OCI-LY7 (cell line): ENCODE results near the gene TTLL9. TPM values are rescaled to one million over a fixed set of nuclear protein-coding genes. Genes with fewer than 3 reads are reported as not detected.

Experiments
- BruUV-seq: library from RNA; stranded (reverse); fragments of 400-500 nt; replicated peaks from 2 replicates; lab custom pipeline; 2021; lab: Mats Ljungman, UMichigan
- CTCF ChIA-PET: fragments of 300-600 bp; sonication (Branson Sonifier 250); formaldehyde crosslinking; loops from one replicate; lab custom pipeline; 2022; ENCODE audit warnings: antibody characterized with exemption; ENCODE audit not compliant: unreplicated experiment; lab: Charles Lee
- POLR2A ChIA-PET: fragments of 300-600 bp; sonication (Branson Sonifier 250); formaldehyde crosslinking; loops from one replicate; lab custom pipeline; 2022; ENCODE audit warnings: antibody characterized with exemption; lab: Charles Lee
- DNase-seq: peaks from one replicate; pipeline ENCODE4 v3.0.0-alpha.2; 2015; ENCODE audit warnings: low spot score
- H2AFZ ChIP-seq: fragments of 200-600 bp; sonication (generic), shearing (Covaris generic); 2 replicates; pipeline ENCODE4 v1.6.1; 2014; ENCODE audit warnings: mild to moderate bottlenecking, antibody characterized with exemption, low read length, moderate library complexity
- H3K27ac ChIP-seq: fragments of 200-600 bp; sonication (generic); 2 replicates; pipeline ENCODE4 v1.5.1; 2014; ENCODE audit warnings: mixed run types, low read depth, mild to moderate bottlenecking, moderate library complexity, low read length, inconsistent platforms; ENCODE audit not compliant: poor library complexity, severe bottlenecking
- H3K36me3 ChIP-seq: fragments of 200-600 bp; sonication (generic); 2 replicates; pipeline ENCODE4 v1.6.1; 2014; ENCODE audit warnings: mild to moderate bottlenecking, antibody characterized with exemption, low read length, moderate library complexity, mixed read lengths; ENCODE audit not compliant: insufficient read depth
- H3K4me1 ChIP-seq: fragments of 200-600 bp; sonication (generic); 2 replicates; pipeline ENCODE4 v1.5.1; 2014; ENCODE audit warnings: mild to moderate bottlenecking, low read length; ENCODE audit not compliant: insufficient read depth, poor library complexity, severe bottlenecking
- H3K4me2 ChIP-seq: fragments of 200-600 bp; sonication (generic); 2 replicates; pipeline ENCODE4 v1.6.1; 2014; ENCODE audit warnings: mild to moderate bottlenecking, low read length
- H3K4me3 ChIP-seq: fragments of 200-600 bp; sonication (generic); 2 replicates; pipeline ENCODE4 v1.5.1; 2014; ENCODE audit warnings: mild to moderate bottlenecking, low read depth, low read length; ENCODE audit not compliant: poor library complexity, severe bottlenecking
- H3K79me2 ChIP-seq: fragments of 200-600 bp; sonication (generic); 2 replicates; pipeline ENCODE4 v1.6.1; 2016; ENCODE audit warnings: low read depth, mild to moderate bottlenecking, low read length, moderate library complexity, mixed read lengths; ENCODE audit not compliant: insufficient read depth
- H3K9me2 ChIP-seq: fragments of 200-600 bp; sonication (generic); 2 replicates; pipeline ENCODE4 v1.6.1; 2016; ENCODE audit warnings: mild to moderate bottlenecking, low read length, mixed read lengths; ENCODE audit not compliant: insufficient read depth
- H3K9me3 ChIP-seq: fragments of 200-600 bp; sonication (generic); 2 replicates; pipeline ENCODE4 v1.6.1; 2014; ENCODE audit warnings: mild to moderate bottlenecking, mixed run types, low read length, mixed read lengths
- H4K20me1 ChIP-seq: fragments of 200-600 bp; sonication (generic); 2 replicates; pipeline ENCODE4 v1.6.1; 2014; ENCODE audit warnings: mild to moderate bottlenecking, antibody characterized with exemption, low read length, moderate library complexity, mixed read lengths; ENCODE audit not compliant: insufficient read depth
- EZH2phosphoT487 ChIP-seq: fragments of 200-600 bp; sonication (generic); IDR thresholded peaks from 2 replicates; pipeline ENCODE4 v1.6.1; 2018; ENCODE audit warnings: low read depth, borderline replicate concordance, mild to moderate bottlenecking, mixed run types, antibody characterized with exemption, low read length, moderate library complexity, mixed read lengths
- intact Hi-C: fragments of 100-400 bp; cut with micrococcal nuclease; formaldehyde crosslinking; loops from one replicate; pipeline ENCODE4 v1.10.0; 2022; ENCODE audit not compliant: unreplicated experiment
- total RNA-seq, 2 experiments: library from RNA; depleted of rRNA in 1 of 2; stranded (reverse); fragments of >200 nt in 1 of 2; shearing (Covaris generic) in 1 of 2; gene quantifications; 2 replicates each; pipeline ENCODE4 v1.2.3, GENCODE V29; 2014 to 2022
- TF ChIP-seq, protein P1 (sequence below): fragments of 200-600 bp; sonication (generic); conservative IDR thresholded peaks from 2 replicates; pipeline ENCODE4 v1.5.1; 2014; ENCODE audit warnings: mild to moderate bottlenecking, antibody characterized with exemption, low read length, moderate library complexity, mixed read lengths

The TTLL9 gene
- total RNA-seq, 2 experiments from 2014 or later: not detected

DNA sequence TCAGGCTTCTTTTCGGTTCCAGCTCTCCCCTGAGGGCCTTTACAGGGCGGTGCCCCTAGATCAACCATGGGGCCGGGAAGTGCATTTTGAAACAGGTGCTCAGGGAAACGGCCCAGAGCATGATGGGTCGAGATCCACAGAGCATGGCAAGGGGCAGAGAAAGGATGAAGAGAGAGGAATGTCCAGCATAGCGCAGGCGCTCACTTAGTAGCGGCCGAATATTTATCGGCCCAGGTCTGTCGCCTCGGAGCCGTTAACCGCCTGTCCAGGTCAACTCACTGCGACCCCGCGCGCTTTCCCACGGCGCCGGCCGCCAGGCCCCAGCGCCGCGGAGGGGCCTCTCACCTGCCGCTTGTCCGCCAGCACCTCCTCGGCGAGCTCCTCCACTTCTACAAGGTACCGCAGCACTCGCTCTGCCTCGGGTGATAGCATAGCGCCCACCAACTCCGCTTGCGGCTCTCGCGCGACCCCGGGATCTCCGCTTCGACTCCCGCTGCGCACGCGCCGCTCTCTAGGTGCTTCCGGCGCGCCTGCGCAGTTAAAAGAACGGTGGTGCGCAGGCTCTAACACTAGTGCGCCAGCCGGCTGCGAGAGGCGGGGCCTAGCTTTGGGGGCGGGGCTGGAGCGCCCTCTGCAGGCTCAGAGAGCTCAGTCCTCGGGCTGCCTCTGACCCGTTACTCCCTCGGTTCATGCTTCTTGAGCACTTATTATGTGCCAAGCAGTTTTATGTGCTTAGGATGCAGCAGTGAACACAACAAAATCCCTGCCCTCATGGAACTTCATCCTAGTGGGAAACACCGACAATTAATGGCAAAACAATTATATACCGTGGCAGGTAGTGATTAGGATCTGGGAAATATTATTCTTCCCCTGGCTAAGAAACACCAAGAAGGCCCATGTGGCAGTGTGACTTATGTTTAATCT is 81.4 kb downstream of the TTLL9 start, which contains the start of gene PDRG1:
PDRG1 (minus strand) TSS at position 517 of the 924 bp plus-strand sequence; CDS start at position 432, 85 bp downstream.
- Histone ChIP-seq H2AFZ (peak within 1 kb of the TSS; percentile 40), H3K9me3 (peaks cover 13% of the 10 kb centered on the region), H3K4me3 (peak within 1 kb of the TSS; percentile 79), H3K27ac (peak within 1 kb of the TSS; percentile 62), H3K36me3 (peaks cover 38% of the 10 kb centered on the region), H4K20me1 (0 out of 2 replicates have a peak, but pooled peaks cover 9% of the 10 kb centered on the region), H3K4me2 (peak within 1 kb of the TSS; percentile 85), H3K79me2 (peaks cover 23% of the 10 kb centered on the region), H3K9me2 (no peaks in the 10 kb centered on the region), H3K4me1 (peaks cover 19% of the 10 kb centered on the region)
- intact Hi-C loops: loop anchor here (1.0 to 5.0 kb wide), 2 partner anchors 99 to 156 kb away; partner anchors contain the start of gene TM9SF4
- no TSS peak for BruUV-seq
- POLR2A ChIA-PET: interaction anchor here (0.5 to 1.6 kb wide), 5 partner anchors 69 to 337 kb away, joined by 3 to 5 read pairs (median 3); no protein-coding TSS in a partner anchor
- TF ChIP-seq, protein P1, sequence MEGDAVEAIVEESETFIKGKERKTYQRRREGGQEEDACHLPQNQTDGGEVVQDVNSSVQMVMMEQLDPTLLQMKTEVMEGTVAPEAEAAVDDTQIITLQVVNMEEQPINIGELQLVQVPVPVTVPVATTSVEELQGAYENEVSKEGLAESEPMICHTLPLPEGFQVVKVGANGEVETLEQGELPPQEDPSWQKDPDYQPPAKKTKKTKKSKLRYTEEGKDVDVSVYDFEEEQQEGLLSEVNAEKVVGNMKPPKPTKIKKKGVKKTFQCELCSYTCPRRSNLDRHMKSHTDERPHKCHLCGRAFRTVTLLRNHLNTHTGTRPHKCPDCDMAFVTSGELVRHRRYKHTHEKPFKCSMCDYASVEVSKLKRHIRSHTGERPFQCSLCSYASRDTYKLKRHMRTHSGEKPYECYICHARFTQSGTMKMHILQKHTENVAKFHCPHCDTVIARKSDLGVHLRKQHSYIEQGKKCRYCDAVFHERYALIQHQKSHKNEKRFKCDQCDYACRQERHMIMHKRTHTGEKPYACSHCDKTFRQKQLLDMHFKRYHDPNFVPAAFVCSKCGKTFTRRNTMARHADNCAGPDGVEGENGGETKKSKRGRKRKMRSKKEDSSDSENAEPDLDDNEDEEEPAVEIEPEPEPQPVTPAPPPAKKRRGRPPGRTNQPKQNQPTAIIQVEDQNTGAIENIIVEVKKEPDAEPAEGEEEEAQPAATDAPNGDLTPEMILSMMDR: peak; percentile 95
- no peak for TF ChIP-seq EZH2phosphoT487
- CTCF ChIA-PET: interaction anchor here (0.9 to 2.5 kb wide), 2 partner anchors 66 to 97 kb away, joined by 4 to 7 read pairs; no protein-coding TSS in a partner anchor
- peak; percentile 99 for DNase-seq

DNA sequence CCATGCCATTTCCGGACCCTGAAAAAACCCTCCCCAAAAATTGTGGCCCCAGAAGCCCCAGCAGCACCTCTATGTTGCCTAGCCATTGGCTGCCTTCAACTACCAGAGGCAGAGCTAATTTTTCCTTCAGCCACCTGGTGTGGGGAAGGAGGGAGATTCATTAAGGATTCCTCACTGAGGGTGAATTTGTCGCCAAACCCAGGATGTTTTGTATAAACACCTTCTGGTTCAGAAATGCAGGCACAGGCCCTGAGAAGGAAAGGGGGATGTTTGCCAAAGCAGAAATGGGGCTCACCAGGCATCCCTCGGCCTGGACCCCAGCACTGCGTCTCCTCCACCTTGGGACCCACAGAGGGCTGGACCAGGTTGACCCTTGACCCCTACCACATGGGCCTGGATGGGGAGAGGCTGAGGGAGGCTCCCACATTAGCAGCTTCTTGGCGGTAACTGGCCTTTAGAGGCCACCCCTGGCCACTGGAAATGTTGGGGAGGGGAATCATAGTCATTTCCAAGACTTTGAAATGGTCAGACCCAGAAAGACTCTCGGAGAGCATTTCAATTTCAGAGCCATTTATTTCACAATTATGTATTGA is 83.2 kb downstream of the TTLL9 start:
- POLR2A ChIA-PET: no interaction called here
- no TSS peak for BruUV-seq
- no peak for TF ChIP-seq EZH2phosphoT487
- TF ChIP-seq, protein P1: no peak
- Histone ChIP-seq H3K9me2 (no peaks in the 10 kb centered on the region), H3K27ac (no peak overlapping the region), H2AFZ (no peak overlapping the region), H3K79me2 (peaks cover 23% of the 10 kb centered on the region), H3K9me3 (peaks cover 2% of the 10 kb centered on the region; the same call in 1 of the 2 replicates), H3K4me2 (no peak overlapping the region), H3K36me3 (peaks cover 19% of the 10 kb centered on the region), H3K4me1 (peaks cover 21% of the 10 kb centered on the region), H4K20me1 (0 out of 2 replicates have a peak, but pooled peaks cover 9% of the 10 kb centered on the region), H3K4me3 (no peak overlapping the region)
- no peak for DNase-seq
- intact Hi-C loops: loop anchor here (5.0 kb wide), 1 partner anchor 154 kb away; the partner anchor contains the start of gene TM9SF4
- CTCF ChIA-PET: no interaction called here
